DOHH2 (cell line): Measurements from ENCODE around the gene RNF180.

Experiments used
- CTCF ChIP-seq: fragments of 200-600 bp; sonication (generic); IDR thresholded peaks from one replicate; pipeline ENCODE4 v1.5.1; 2014; ENCODE audit warnings: antibody characterized with exemption, mild to moderate bottlenecking, low read depth, low read length; ENCODE audit not compliant: poor library complexity, severe bottlenecking
- EZH2phosphoT487 ChIP-seq: fragments of 200-600 bp; sonication (generic); IDR thresholded peaks from 2 replicates; pipeline ENCODE4 v1.6.1; 2017; ENCODE audit warnings: borderline replicate concordance, mild to moderate bottlenecking, antibody characterized with exemption, low read length, moderate library complexity, mixed read lengths

GRCh38 chr5:64149268-64149667 is 16.4 kb upstream of the RNF180 start:
- TF ChIP-seq CTCF: no peak
- no peak for TF ChIP-seq EZH2phosphoT487
